Lung (tissue), 12 donors: ENCODE measurements around the gene EBF3. TPM values are rescaled to one million over a fixed set of nuclear protein-coding genes. Genes with fewer than 3 reads are reported as not detected.

Source experiments
- ATAC-seq: fragments of 200-7000 bp; cut with Tn5 transposase; one replicate; pipeline ENCODE4 v1.9.1; 2020; ENCODE audit warnings: moderate number of reproducible peaks; ENCODE audit not compliant: insufficient read depth, low FRiP score
- DNase-seq, 3 donors: peaks; one replicate each; pipeline ENCODE4 v3.0.0-alpha.2; 2013 to 2017
- H3K27ac ChIP-seq, 2 donors: one replicate each; pipeline ENCODE4 v1.5.1; 2013; ENCODE audit warnings: mild to moderate bottlenecking in 2 of 2, moderate library complexity in 2 of 2, control low read depth in 1 of 2, inconsistent platforms in 1 of 2, low read depth in 1 of 2, low read length in 1 of 2
- H3K27me3 ChIP-seq, 3 donors: one replicate each; pipeline ENCODE4 v1.5.1; 2013; ENCODE audit warnings: low read length in 2 of 3; ENCODE audit not compliant: control insufficient read depth in 3 of 3, insufficient read depth in 3 of 3
- H3K36me3 ChIP-seq, 4 donors: one replicate each; pipeline ENCODE4 v1.5.1; 2013; ENCODE audit warnings: low read length in 4 of 4, mild to moderate bottlenecking in 1 of 4, moderate library complexity in 1 of 4; ENCODE audit not compliant: control insufficient read depth in 4 of 4, insufficient read depth in 4 of 4
- H3K4me1 ChIP-seq, 5 donors: one replicate each; pipeline ENCODE4 v1.5.1; 2013; ENCODE audit warnings: low read length in 5 of 5, mild to moderate bottlenecking in 2 of 5, moderate library complexity in 1 of 5; ENCODE audit not compliant: control insufficient read depth in 5 of 5, insufficient read depth in 5 of 5
- H3K4me3 ChIP-seq: one replicate; pipeline ENCODE4 v1.5.1; 2013; ENCODE audit warnings: mild to moderate bottlenecking, control low read depth, moderate library complexity
- H3K9ac ChIP-seq, 2 donors: one replicate each; pipeline ENCODE4 v1.5.1; 2013; ENCODE audit warnings: low read length in 2 of 2, control low read depth in 1 of 2; ENCODE audit not compliant: insufficient read depth in 1 of 2
- H3K9me3 ChIP-seq, 4 donors: one replicate each; pipeline ENCODE4 v1.5.1; 2013; ENCODE audit warnings: low read length in 3 of 4, mild to moderate bottlenecking in 1 of 4, moderate library complexity in 1 of 4; ENCODE audit not compliant: control insufficient read depth in 4 of 4, insufficient read depth in 3 of 4
- CTCF ChIP-seq: IDR thresholded peaks from 2 replicates; pipeline ENCODE4 v1.5.1; 2012; ENCODE audit warnings: mild to moderate bottlenecking; ENCODE audit errors: control extremely low read depth, extremely low read depth
- WGBS, 2 donors: extraction: QIAGEN DNeasy Blood & Tissue Kit; methylation state at CpG; one replicate each; pipeline ENCODE4 v1.1.7; 2013; 5-methylcytosine and 5-hydroxymethylcytosine counted together
- polyA plus RNA-seq, 2 donors: library from polyadenylated mRNA; stranded (reverse); fragments of 200-250 nt; gene quantifications; one replicate each; pipeline ENCODE4 v1.2.1, GENCODE V29; 2013
- total RNA-seq, 2 donors: library from RNA; depleted of rRNA in 1 of 2; stranded (reverse); fragments of >200 nt in 1 of 2; gene quantifications; one replicate each; pipeline ENCODE4 v1.2.1, GENCODE V29; 2014 to 2021
- donor health status: control.
- donor health status: control.
- donor health status: Bipolar disorder and iron deficiency.
- donor health status: healthy.
- donor health status: DM: yes; HTN: yes; CAD: no.

The EBF3 gene
- total and polyA plus RNA-seq, 4 donors: 0.06 to 1.1 (median 0.08) TPM; not detected in 1

GRCh38 chr10:129969911-129970464, 5.9 kb upstream of the EBF3 start:
- Histone ChIP-seq H3K4me1 (peaks cover 0 to 11% (median 0%) of the 10 kb centered on the region in 5 donors), H3K27ac (no peak overlapping the region), H3K4me3 (no peak overlapping the region), H3K36me3 (no peaks in the 10 kb centered on the region), H3K9ac (no peak overlapping the region), H3K9me3 (peaks cover 0 to 7% (median 0%) of the 10 kb centered on the region in 4 donors), H3K27me3 (peaks cover 34 to 80% (median 73%) of the 10 kb centered on the region in 3 donors)
- no peak for ATAC-seq
- no peak for TF ChIP-seq CTCF
- 5 to 7% methylated on average over 14 of the region's 14 CpGs for WGBS, 2 donors
- DNase-seq: no peak

- H3K36me3 ChIP-seq: no peaks in the 10 kb centered on the region
- no peak for ATAC-seq
- no peak overlapping the region for H3K9ac ChIP-seq
- H3K4me1 ChIP-seq: peaks cover 0 to 15% (median 3%) of the 10 kb centered on the region in 5 donors
- 5% methylated on average over 67 to 68 of the region's 68 CpGs for WGBS, 2 donors
- peaks cover 40 to 78% (median 72%) of the 10 kb centered on the region in 3 donors for H3K27me3 ChIP-seq
- H3K4me3 ChIP-seq: no peak overlapping the region
- H3K9me3 ChIP-seq: peaks cover 0 to 8% (median 0%) of the 10 kb centered on the region in 4 donors
- DNase-seq: peak in 1 of 3 donors; percentile 7
- no peak for TF ChIP-seq CTCF
- no peak overlapping the region for H3K27ac ChIP-seq
Measured at GRCh38 chr10:129969184-129969910, 5.3 kb upstream of the EBF3 start.

- peak; percentile 75 to 81 (median 76) for DNase-seq
- Histone ChIP-seq H3K9me3 (peaks cover 0 to 8% (median 0%) of the 10 kb centered on the region in 4 donors), H3K9ac (no peak overlapping the region), H3K27ac (no peak overlapping the region), H3K4me3 (no peak overlapping the region), H3K4me1 (peaks cover 0 to 15% (median 4%) of the 10 kb centered on the region in 5 donors), H3K36me3 (no peaks in the 10 kb centered on the region), H3K27me3 (peaks cover 41 to 72% (median 67%) of the 10 kb centered on the region in 3 donors)
- ATAC-seq: no peak
- TF ChIP-seq CTCF: no peak
- WGBS, 2 donors: 1 to 2% methylated on average over 14 to 15 of the region's 15 CpGs
Measured at GRCh38 chr10:129968853-129969183, 4.7 kb upstream of the EBF3 start.
